WTC11 (cell line): ENCODE measurements around the gene ELP5. TPM values are rescaled to one million over a fixed set of nuclear protein-coding genes. Genes with fewer than 3 reads are reported as not detected.

Source experiments
- ATAC-seq: fragments of 200-7000 bp; cut with Tn5 transposase; 2 replicates; pipeline ENCODE4 v1.10.0; 2021; ENCODE audit warnings: mild to moderate bottlenecking, moderate library complexity
- CTCF ChIA-PET: fragments of 300-600 bp; sonication (Branson Sonifier 250); formaldehyde crosslinking; loops from one replicate; lab custom pipeline; 2021; ENCODE audit warnings: antibody characterized with exemption; lab: Charles Lee
- POLR2A ChIA-PET: fragments of 350-600 bp; sonication (Branson Sonifier 250); formaldehyde crosslinking; loops from one replicate; lab custom pipeline; 2021; ENCODE audit warnings: antibody characterized with exemption; lab: Charles Lee
- DNase-seq: peaks from one replicate; pipeline ENCODE4 v3.0.0; 2021; ENCODE audit warnings: low spot score
- H3K27ac Mint-ChIP-seq: 2 replicates; pipeline ENCODE4 v1.8.0; 2021; ENCODE audit warnings: mixed read lengths
- H3K27me3 Mint-ChIP-seq: 2 replicates; pipeline ENCODE4 v1.8.0; 2021; ENCODE audit warnings: low read depth, mild to moderate bottlenecking, moderate library complexity, mixed read lengths
- H3K36me3 Mint-ChIP-seq: 2 replicates; pipeline ENCODE4 v1.8.0; 2021; ENCODE audit warnings: mixed read lengths
- H3K4me1 Mint-ChIP-seq: 2 replicates; pipeline ENCODE4 v1.8.0; 2022; ENCODE audit warnings: mixed read lengths
- H3K4me3 Mint-ChIP-seq: 2 replicates; pipeline ENCODE4 v1.8.0; 2021; ENCODE audit warnings: mild to moderate bottlenecking, moderate library complexity, mixed read lengths
- H3K9me3 Mint-ChIP-seq: 2 replicates; pipeline ENCODE4 v1.8.0; 2021; ENCODE audit warnings: mixed read lengths
- ARID4B ChIP-seq: sonication (generic); formaldehyde crosslinking; IDR thresholded peaks from 2 replicates; pipeline ENCODE4 v1.8.0; 2023; ENCODE audit warnings: missing genetic modification reagents, mild to moderate bottlenecking, borderline replicate concordance
- ATF2 ChIP-seq: sonication (generic); formaldehyde crosslinking; IDR thresholded peaks from 2 replicates; pipeline ENCODE4 v1.8.1; 2022; ENCODE audit warnings: low read depth, missing genetic modification reagents, borderline replicate concordance
- ATF6 ChIP-seq: sonication (generic); formaldehyde crosslinking; IDR thresholded peaks from 2 replicates; pipeline ENCODE4 v1.8.1; 2023; ENCODE audit warnings: mild to moderate bottlenecking, missing genetic modification reagents
- CDX4 ChIP-seq: fragments of 250-450 bp; sonication (Bioruptor Pico); IDR thresholded peaks from 2 replicates; pipeline ENCODE4 v1.9.0; 2021; ENCODE audit warnings: moderate library complexity, mild to moderate bottlenecking, inconsistent platforms, borderline replicate concordance
- ERG ChIP-seq: fragments of 250-450 bp; sonication (Bioruptor Pico); IDR thresholded peaks from 2 replicates; pipeline ENCODE4 v1.8.0; 2021; ENCODE audit warnings: mild to moderate bottlenecking
- ETV6 ChIP-seq: sonication (generic); formaldehyde crosslinking; IDR thresholded peaks from 2 replicates; pipeline ENCODE4 v1.8.1; 2022; ENCODE audit warnings: mild to moderate bottlenecking, missing genetic modification reagents
- FOXK1 ChIP-seq: sonication (generic); formaldehyde crosslinking; IDR thresholded peaks from 2 replicates; pipeline ENCODE4 v1.8.0; 2022; ENCODE audit warnings: mild to moderate bottlenecking, moderate library complexity, missing genetic modification reagents
- GABPB1 ChIP-seq: sonication (generic); formaldehyde crosslinking; IDR thresholded peaks from 2 replicates; pipeline ENCODE4 v1.8.1; 2023; ENCODE audit warnings: mild to moderate bottlenecking, missing genetic modification reagents
- GRHL2 ChIP-seq: fragments of 250-450 bp; sonication (Bioruptor Pico); IDR thresholded peaks from 2 replicates; pipeline ENCODE4 v1.8.0; 2022; ENCODE audit warnings: mild to moderate bottlenecking, moderate library complexity; ENCODE audit not compliant: insufficient replicate concordance, severe bottlenecking
- HMGA2 ChIP-seq: fragments of 250-450 bp; sonication (Bioruptor Pico); IDR thresholded peaks from 2 replicates; pipeline ENCODE4 v1.4.0; 2021; ENCODE audit warnings: mild to moderate bottlenecking, moderate library complexity
- MAX ChIP-seq: sonication (generic); formaldehyde crosslinking; IDR thresholded peaks from 2 replicates; pipeline ENCODE4 v1.8.0; 2022; ENCODE audit warnings: mild to moderate bottlenecking, missing genetic modification reagents
- SMAD3 ChIP-seq: sonication (generic); formaldehyde crosslinking; IDR thresholded peaks from 2 replicates; pipeline ENCODE4 v1.8.0; 2022; ENCODE audit warnings: missing genetic modification reagents, mild to moderate bottlenecking, borderline replicate concordance
- TCF7 ChIP-seq: sonication (generic); formaldehyde crosslinking; IDR thresholded peaks from 2 replicates; pipeline ENCODE4 v1.8.0; 2022; ENCODE audit warnings: mild to moderate bottlenecking, low read depth, missing genetic modification reagents, moderate library complexity
- TEAD4 ChIP-seq: sonication (generic); formaldehyde crosslinking; IDR thresholded peaks from 2 replicates; pipeline ENCODE4 v1.8.0; 2022; ENCODE audit warnings: mild to moderate bottlenecking, missing genetic modification reagents
- USF2 ChIP-seq: sonication (generic); formaldehyde crosslinking; IDR thresholded peaks from 2 replicates; pipeline ENCODE4 v1.8.1; 2023; ENCODE audit warnings: mild to moderate bottlenecking, missing genetic modification reagents, moderate library complexity
- ZNF425 ChIP-seq: fragments of 250-450 bp; sonication (Bioruptor Pico); conservative IDR thresholded peaks from 2 replicates; pipeline ENCODE4 v1.9.0; 2021; ENCODE audit warnings: mild to moderate bottlenecking
- ZSCAN18 ChIP-seq: fragments of 250-450 bp; sonication (Bioruptor Pico); IDR thresholded peaks from 2 replicates; pipeline ENCODE4 v2.1.2; 2022; ENCODE audit warnings: mild to moderate bottlenecking, moderate library complexity
- total RNA-seq: library from RNA; stranded (reverse); gene quantifications from 3 replicates; pipeline ENCODE4 v1.2.3, GENCODE V29; 2021

The ELP5 gene
- total RNA-seq, 1 experiment from 2014 or later: 101 TPM

GRCh38 chr17:7218758-7219157 is 33.3 kb upstream of the ELP5 start (continued):
- TF ChIP-seq ZSCAN18 (CRISPR knock-in tag): no peak
- TF ChIP-seq ERG (CRISPR knock-in tag): no peak
- TF ChIP-seq HMGA2 (CRISPR knock-in tag): no peak
- no peak for TF ChIP-seq CDX4 (CRISPR knock-in tag)
- no peak for TF ChIP-seq TEAD4 (CRISPR knock-in tag)
- no peak for TF ChIP-seq GABPB1 (CRISPR knock-in tag)

- Mint-ChIP-seq H3K4me3 (peak overlapping the region; percentile 89), H3K4me1 (peaks cover 49% of the 10 kb centered on the region), H3K27ac (peak overlapping the region; percentile 67; the same call in 1 of the 2 replicates), H3K36me3 (peaks cover 11% of the 10 kb centered on the region), H3K27me3 (peaks cover 4% of the 10 kb centered on the region; the same call in 1 of the 2 replicates), H3K9me3 (no peaks in the 10 kb centered on the region)
- no peak for ATAC-seq
- no peak for DNase-seq
- POLR2A ChIA-PET: interaction anchor here (0.6 to 2.1 kb wide), 12 partner anchors 9 to 184 kb away, joined by 3 to 9 read pairs (median 4); partner anchors contain the start of genes DVL2, GABARAP and SLC16A13
- CTCF ChIA-PET: interaction anchor here (0.7 to 4.8 kb wide), 11 partner anchors 11 to 341 kb away, joined by 3 to 36 read pairs (median 16); partner anchors contain the start of genes DVL2, GABARAP, PHF23 and SLC2A4
- TF ChIP-seq ZNF425 (CRISPR knock-in tag) (no peak), ARID4B (CRISPR knock-in tag) (no peak), FOXK1 (no peak), ETV6 (CRISPR knock-in tag) (no peak), USF2 (CRISPR knock-in tag) (no peak), SMAD3 (CRISPR knock-in tag) (no peak), TCF7 (CRISPR knock-in tag) (no peak), ATF2 (CRISPR knock-in tag) (no peak), GABPB1 (CRISPR knock-in tag) (no peak), MAX (CRISPR knock-in tag) (no peak), GRHL2 (CRISPR knock-in tag) (no peak), ATF6 (CRISPR knock-in tag) (no peak)
Measured at GRCh38 chr17:7219229-7219811, 32.7 kb upstream of the ELP5 start.
